K562 (cell line): ENCODE measurements around the gene TAF9B. TPM values are rescaled to one million over a fixed set of nuclear protein-coding genes. Genes with fewer than 3 reads are reported as not detected.
A peak's percentile ranks its signal among the peaks of the same experiment; 100 is the strongest.

Source experiments
- ATAC-seq: fragments of 200-7000 bp; cut with Tn5 transposase; 3 replicates; pipeline ENCODE4 v1.9.1; 2020; ENCODE audit warnings: moderate library complexity
- BruUV-seq: library from RNA; stranded (reverse); fragments of 400-500 nt; replicated peaks from 2 replicates; lab custom pipeline; 2021; lab: Mats Ljungman, UMichigan
- CTCF ChIA-PET: fragments of 300-600 bp; formaldehyde crosslinking; extraction: SDS; loops from one replicate; lab custom pipeline; 2021; ENCODE audit warnings: low intra/inter-chr PET ratio; lab: Yijun Ruan, JAX
- POLR2A ChIA-PET: fragments of 300-600, 350-650 bp; sonication (Branson Sonifier 250); formaldehyde crosslinking; extraction: SDS; loops from one replicate; lab custom pipeline; 2021; ENCODE audit warnings: antibody characterized with exemption, inconsistent platforms; lab: Yijun Ruan, JAX
- DNase-seq, 4 experiments: peaks; one replicate each; pipeline versions ENCODE4 v3.0.0 to v3.0.0-alpha.2; 2011 to 2018; ENCODE audit warnings: low spot score in 3 of 4, mixed read lengths in 3 of 4; ENCODE audit errors: extremely low read depth in 1 of 4
- FAIRE-seq: peaks from 2 replicates; lab custom pipeline; 2011; peaks lifted over from hg19 to GRCh38; lab: Jason Lieb, UNC
- H2AFZ ChIP-seq: 2 replicates; pipeline ENCODE4 v1.6.0; 2011; ENCODE audit warnings: low read depth, low read length, control low read depth, inconsistent platforms
- H3K27ac ChIP-seq: fragments of 200-600 bp; 3 replicates; pipeline ENCODE4 v1.8.0; 2011; ENCODE audit warnings: low read depth, mild to moderate bottlenecking, control low read depth, inconsistent platforms, low read length, moderate library complexity, mixed read lengths; ENCODE audit errors: extremely low read depth
- H3K27me3 ChIP-seq, 2 experiments: fragments of 300-600 bp in 1 of 2; 2 replicates in 1 of 2; 3 replicates in 1 of 2; pipeline versions ENCODE4 v1.6.0 to v1.8.0; 2011; ENCODE audit warnings: inconsistent platforms in 2 of 2, low read length in 2 of 2, mild to moderate bottlenecking in 1 of 2, mixed read lengths in 1 of 2, moderate library complexity in 1 of 2; ENCODE audit not compliant: control insufficient read depth in 2 of 2, insufficient read depth in 2 of 2
- H3K36me3 ChIP-seq: fragments of 300-600 bp; 3 replicates; pipeline ENCODE4 v1.8.0; 2011; ENCODE audit warnings: mild to moderate bottlenecking, low read length, inconsistent platforms; ENCODE audit not compliant: control insufficient read depth, insufficient read depth
- H3K4me1 ChIP-seq, 2 experiments: fragments of 200-600 bp in 1 of 2; replicated peaks in 1 of 2; 2 replicates in 1 of 2; 3 replicates in 1 of 2; pipeline versions ENCODE4 v1.5.1 to v1.8.0; 2011; ENCODE audit warnings: inconsistent platforms in 2 of 2, low read length in 2 of 2, mild to moderate bottlenecking in 1 of 2, mixed read lengths in 1 of 2, moderate library complexity in 1 of 2; ENCODE audit not compliant: control insufficient read depth in 2 of 2, insufficient read depth in 2 of 2
- H3K4me2 ChIP-seq: 2 replicates; pipeline ENCODE4 v1.6.1; 2011; ENCODE audit warnings: low read length, control low read depth, inconsistent platforms, mixed read lengths; ENCODE audit not compliant: insufficient read depth
- H3K4me3 ChIP-seq: fragments of 200-600 bp; sonication (generic), shearing (Covaris generic); 2 replicates; pipeline ENCODE4 v1.5.1; 2016; ENCODE audit warnings: control low read depth, inconsistent platforms
- H3K79me2 ChIP-seq: fragments of 200-600 bp; 3 replicates; pipeline ENCODE4 v1.8.0; 2011; ENCODE audit warnings: low read length, inconsistent platforms; ENCODE audit not compliant: control insufficient read depth, insufficient read depth
- H3K9ac ChIP-seq, 2 experiments: 2 replicates each; pipeline versions ENCODE4 v1.6.0 to v1.6.1; 2011; ENCODE audit warnings: low read depth in 2 of 2, low read length in 2 of 2, control low read depth in 1 of 2, inconsistent platforms in 1 of 2, mild to moderate bottlenecking in 1 of 2, mixed read lengths in 1 of 2; ENCODE audit not compliant: insufficient read depth in 1 of 2
- H3K9me1 ChIP-seq: one replicate; pipeline ENCODE4 v1.6.0; 2011; ENCODE audit warnings: inconsistent platforms, mild to moderate bottlenecking, low read length, moderate library complexity; ENCODE audit not compliant: control insufficient read depth, insufficient read depth
- H3K9me3 ChIP-seq: replicated peaks from 2 replicates; pipeline ENCODE4 v1.5.1; 2011; ENCODE audit warnings: low read depth, low read length, inconsistent platforms; ENCODE audit not compliant: control insufficient read depth, insufficient read depth
- H4K20me1 ChIP-seq: replicated peaks from 2 replicates; pipeline ENCODE4 v1.6.1; 2011; ENCODE audit warnings: low read length, inconsistent platforms, mixed read lengths; ENCODE audit not compliant: control insufficient read depth, insufficient read depth
- ETV6 ChIP-seq, 3 experiments: fragments of 150-350 bp in 1 of 3; sonication (generic) in 1 of 3; formaldehyde crosslinking in 1 of 3; IDR thresholded peaks; 2 replicates each; pipeline versions ENCODE4 v1.6.1 to v1.8.0; 2014 to 2022; ENCODE audit warnings: borderline replicate concordance in 2 of 3, low read depth in 2 of 3, antibody characterized with exemption in 1 of 3, low read length in 1 of 3, mild to moderate bottlenecking in 1 of 3, missing genetic modification reagents in 1 of 3
- GTF2F1 ChIP-seq: IDR thresholded peaks from 2 replicates; pipeline ENCODE4 v1.6.1; 2011; ENCODE audit warnings: low read depth, low read length, improper control_type of control experiment
- HES1 ChIP-seq: fragments of 450-650 bp; IDR thresholded peaks from 2 replicates; pipeline ENCODE4 v1.6.1; 2016; ENCODE audit warnings: low read depth, mild to moderate bottlenecking, moderate library complexity
- LARP7 ChIP-seq: fragments of 450-650 bp; IDR thresholded peaks from 2 replicates; pipeline ENCODE4 v1.6.1; 2016
- NFE2L1 ChIP-seq: fragments of 450-650 bp; IDR thresholded peaks from 2 replicates; pipeline ENCODE4 v1.6.1; 2016; ENCODE audit warnings: missing genetic modification characterization, low read depth, mild to moderate bottlenecking, missing compliant biosample characterization, moderate library complexity, borderline replicate concordance
- PRPF4 ChIP-seq: fragments of 200-400 bp; formaldehyde crosslinking; IDR thresholded peaks from one replicate; pipeline ENCODE4 v1.6.1; 2017; ENCODE audit warnings: low read length, low read depth, mild to moderate bottlenecking; ENCODE audit not compliant: insufficient read depth, poor library complexity, severe bottlenecking
- ZNF436 ChIP-seq: fragments of 250-450, 450-650 bp; sonication (Bioruptor Pico); formaldehyde crosslinking; IDR thresholded peaks from 2 replicates; pipeline ENCODE4 v1.7.0; 2020; ENCODE audit warnings: mild to moderate bottlenecking
- ZNF518B ChIP-seq: fragments of 250-450 bp; sonication (Bioruptor Pico); IDR thresholded peaks from 2 replicates; pipeline ENCODE4 v1.5.0; 2021; ENCODE audit warnings: mild to moderate bottlenecking, moderate library complexity
- whole genome bisulfite sequencing: fragments of 100-300 bp; shearing (Covaris generic); methylation state at CpG from one replicate; pipeline ENCODE4 v1.1.6; 2016; ENCODE audit warnings: low coverage, mixed read lengths; ENCODE audit not compliant: insufficient coverage; ENCODE audit errors: missing lambda C conversion rate; 5-methylcytosine and 5-hydroxymethylcytosine counted together
- in situ Hi-C: fragments of 300-500 bp; cut with MboI; formaldehyde crosslinking; loops from 4 replicates; pipeline ENCODE4 v1.15.0; 2018; ENCODE audit warnings: inconsistent platforms, mixed read lengths
- intact Hi-C: fragments of 100-400 bp; cut with micrococcal nuclease; formaldehyde crosslinking; loops from 2 replicates; pipeline ENCODE4 v1.14.2; 2022
- polyA plus RNA-seq, 8 experiments: library from polyadenylated mRNA; depleted of rRNA in 4 of 8; stranded (reverse) in 5 of 8; unstranded in 3 of 8; fragments of >200 nt; fragmentation: Nextera tagmentation in 2 of 8; fragmentation: Illumina TruSeq in 1 of 8; extraction: Ambion mirVana in 2 of 8; extraction: Trizol in 1 of 8; gene quantifications; 2 replicates each; pipeline versions ENCODE4 v1.2.1 to v1.2.3, GENCODE V29; 2011 to 2014; ENCODE audit warnings: inconsistent platforms in 1 of 8, missing spikeins in 1 of 8
- total RNA-seq, 7 experiments: library from RNA; depleted of rRNA in 6 of 7; stranded (reverse); fragments of >200 nt in 6 of 7; fragmentation: Illumina TruSeq in 2 of 7; extraction: Trizol in 2 of 7; gene quantifications; 2 replicates each; pipeline versions ENCODE4 v1.2.1 to v1.2.3, GENCODE V29; 2011 to 2021; ENCODE audit warnings: low replicate concordance in 1 of 7
- TF ChIP-seq, protein P1 (sequence below): fragments of 150-350 bp; IDR thresholded peaks from 2 replicates; pipeline ENCODE4 v1.6.1; 2014; ENCODE audit warnings: low read depth, mild to moderate bottlenecking, low read length, borderline replicate concordance
- TF ChIP-seq, protein P2 (sequence below), 2 experiments: fragments of 450-650 bp in 1 of 2; sonication (generic) in 1 of 2; formaldehyde crosslinking; conservative IDR thresholded peaks; 2 replicates each; pipeline versions ENCODE4 v1.4.0 to v1.8.1; 2020 to 2022; ENCODE audit warnings: mild to moderate bottlenecking in 1 of 2, missing genetic modification reagents in 1 of 2
- TF ChIP-seq, protein P3 (sequence below): fragments of 450-650 bp; formaldehyde crosslinking; IDR thresholded peaks from 2 replicates; pipeline ENCODE4 v1.4.0; 2020; ENCODE audit warnings: mild to moderate bottlenecking

TAF9B gene
- total and polyA plus RNA-seq, 9 of the 15 experiments (the other 6 are each of a cell fraction or from before 2014, with no cell fraction given): 10.9 to 42.1 (median 20.8) TPM

GRCh38 chrX:78118628-78119027 lies 20.8 kb downstream of the TAF9B start:
- no peak overlapping the region for H3K4me3 ChIP-seq
- peaks cover 0 to 7% of the 10 kb centered on the region in 2 experiments; a peak in 2 of 5 replicates for H3K4me1 ChIP-seq
- H3K79me2 ChIP-seq: peaks cover 84% of the 10 kb centered on the region
- intact Hi-C loops (no loop called here), in situ Hi-C loops (no loop called here)
- H4K20me1 ChIP-seq: peaks cover 28% of the 10 kb centered on the region; the same call in 1 of the 2 replicates
- peaks cover 98% of the 10 kb centered on the region for H3K36me3 ChIP-seq
- BruUV-seq: no TSS peak
- FAIRE-seq: no peak
- CTCF ChIA-PET: no interaction called here
- H3K27me3 ChIP-seq: no peaks in the 10 kb centered on the region
- POLR2A ChIA-PET: no interaction called here
- H3K9ac ChIP-seq: no peak overlapping the region
- H3K27ac ChIP-seq: no peak overlapping the region
- DNase-seq: no peak
- no peak overlapping the region for H3K4me2 ChIP-seq
- H3K9me3 ChIP-seq: no peaks in the 10 kb centered on the region
- H2AFZ ChIP-seq: no peak overlapping the region
- peak; percentile 17; the same call in 1 of the 3 replicates for ATAC-seq
- WGBS: 80% methylated on average over 1 of the region's 1 CpG
- peaks cover 2% of the 10 kb centered on the region for H3K9me1 ChIP-seq
- TF ChIP-seq ZNF518B (no peak), NFE2L1 (tag) (no peak), LARP7 (no peak), HES1 (no peak), ZNF436 (CRISPR knock-in tag) (no peak), ETV6 (IDR thresholded peaks at IDR 0.05; ENCODE audit: borderline replicate concordance in 1 of 2, low read depth in 2 of 2, low read length in 1 of 2) (no peak), ETV6 (CRISPR knock-in tag; IDR thresholded peaks at IDR 0.05; ENCODE audit: borderline replicate concordance) (no peak), PRPF4 (no peak), GTF2F1 (no peak)
- TF ChIP-seq, protein P1, sequence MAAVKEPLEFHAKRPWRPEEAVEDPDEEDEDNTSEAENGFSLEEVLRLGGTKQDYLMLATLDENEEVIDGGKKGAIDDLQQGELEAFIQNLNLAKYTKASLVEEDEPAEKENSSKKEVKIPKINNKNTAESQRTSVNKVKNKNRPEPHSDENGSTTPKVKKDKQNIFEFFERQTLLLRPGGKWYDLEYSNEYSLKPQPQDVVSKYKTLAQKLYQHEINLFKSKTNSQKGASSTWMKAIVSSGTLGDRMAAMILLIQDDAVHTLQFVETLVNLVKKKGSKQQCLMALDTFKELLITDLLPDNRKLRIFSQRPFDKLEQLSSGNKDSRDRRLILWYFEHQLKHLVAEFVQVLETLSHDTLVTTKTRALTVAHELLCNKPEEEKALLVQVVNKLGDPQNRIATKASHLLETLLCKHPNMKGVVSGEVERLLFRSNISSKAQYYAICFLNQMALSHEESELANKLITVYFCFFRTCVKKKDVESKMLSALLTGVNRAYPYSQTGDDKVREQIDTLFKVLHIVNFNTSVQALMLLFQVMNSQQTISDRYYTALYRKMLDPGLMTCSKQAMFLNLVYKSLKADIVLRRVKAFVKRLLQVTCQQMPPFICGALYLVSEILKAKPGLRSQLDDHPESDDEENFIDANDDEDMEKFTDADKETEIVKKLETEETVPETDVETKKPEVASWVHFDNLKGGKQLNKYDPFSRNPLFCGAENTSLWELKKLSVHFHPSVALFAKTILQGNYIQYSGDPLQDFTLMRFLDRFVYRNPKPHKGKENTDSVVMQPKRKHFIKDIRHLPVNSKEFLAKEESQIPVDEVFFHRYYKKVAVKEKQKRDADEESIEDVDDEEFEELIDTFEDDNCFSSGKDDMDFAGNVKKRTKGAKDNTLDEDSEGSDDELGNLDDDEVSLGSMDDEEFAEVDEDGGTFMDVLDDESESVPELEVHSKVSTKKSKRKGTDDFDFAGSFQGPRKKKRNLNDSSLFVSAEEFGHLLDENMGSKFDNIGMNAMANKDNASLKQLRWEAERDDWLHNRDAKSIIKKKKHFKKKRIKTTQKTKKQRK: no peak
- TF ChIP-seq, protein P2, sequence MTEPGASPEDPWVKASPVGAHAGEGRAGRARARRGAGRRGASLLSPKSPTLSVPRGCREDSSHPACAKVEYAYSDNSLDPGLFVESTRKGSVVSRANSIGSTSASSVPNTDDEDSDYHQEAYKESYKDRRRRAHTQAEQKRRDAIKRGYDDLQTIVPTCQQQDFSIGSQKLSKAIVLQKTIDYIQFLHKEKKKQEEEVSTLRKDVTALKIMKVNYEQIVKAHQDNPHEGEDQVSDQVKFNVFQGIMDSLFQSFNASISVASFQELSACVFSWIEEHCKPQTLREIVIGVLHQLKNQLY (CRISPR knock-in tag; conservative IDR thresholded peaks at IDR 0.05): no peak
- TF ChIP-seq, protein P3, sequence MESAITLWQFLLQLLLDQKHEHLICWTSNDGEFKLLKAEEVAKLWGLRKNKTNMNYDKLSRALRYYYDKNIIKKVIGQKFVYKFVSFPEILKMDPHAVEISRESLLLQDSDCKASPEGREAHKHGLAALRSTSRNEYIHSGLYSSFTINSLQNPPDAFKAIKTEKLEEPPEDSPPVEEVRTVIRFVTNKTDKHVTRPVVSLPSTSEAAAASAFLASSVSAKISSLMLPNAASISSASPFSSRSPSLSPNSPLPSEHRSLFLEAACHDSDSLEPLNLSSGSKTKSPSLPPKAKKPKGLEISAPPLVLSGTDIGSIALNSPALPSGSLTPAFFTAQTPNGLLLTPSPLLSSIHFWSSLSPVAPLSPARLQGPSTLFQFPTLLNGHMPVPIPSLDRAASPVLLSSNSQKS (CRISPR knock-in tag): no peak
